Esophagus (tissue), 2 donors: ENCODE data around the gene SRL. TPM values are rescaled to one million over a fixed set of nuclear protein-coding genes. Genes with fewer than 3 reads are reported as not detected.
A peak's percentile ranks its signal among the peaks of the same experiment; 100 is the strongest.
"Not testable (repeated sequence)": the region's sequence is repeated elsewhere in the genome, so short reads cannot be mapped to it uniquely, and the experiment has no call there.

Experiments used
- H3K27ac ChIP-seq, 2 donors: one replicate each; pipeline ENCODE4 v1.5.1; 2013; ENCODE audit warnings: low read depth in 2 of 2, mild to moderate bottlenecking in 2 of 2, inconsistent platforms in 1 of 2, low read length in 1 of 2, moderate library complexity in 1 of 2
- H3K27me3 ChIP-seq, 2 donors: one replicate each; pipeline ENCODE4 v1.6.1; 2013; ENCODE audit warnings: low read length in 2 of 2, control low read depth in 1 of 2, mild to moderate bottlenecking in 1 of 2; ENCODE audit not compliant: insufficient read depth in 2 of 2, control insufficient read depth in 1 of 2
- H3K36me3 ChIP-seq, 2 donors: one replicate each; pipeline ENCODE4 v1.6.1; 2013; ENCODE audit warnings: low read length in 1 of 2; ENCODE audit not compliant: control insufficient read depth in 2 of 2, insufficient read depth in 2 of 2
- H3K4me1 ChIP-seq, 2 donors: one replicate each; pipeline ENCODE4 v1.6.1; 2013; ENCODE audit warnings: low read length in 1 of 2; ENCODE audit not compliant: control insufficient read depth in 2 of 2, insufficient read depth in 2 of 2
- H3K4me3 ChIP-seq, 2 donors: one replicate each; pipeline ENCODE4 v1.5.1; 2013; ENCODE audit warnings: low read length in 2 of 2, mild to moderate bottlenecking in 2 of 2, low read depth in 1 of 2, moderate library complexity in 1 of 2
- H3K9me3 ChIP-seq, 2 donors: one replicate each; pipeline ENCODE4 v1.6.1; 2013; ENCODE audit warnings: mild to moderate bottlenecking in 2 of 2, low read depth in 1 of 2, low read length in 1 of 2, moderate library complexity in 1 of 2; ENCODE audit not compliant: control insufficient read depth in 2 of 2, insufficient read depth in 1 of 2
- WGBS, 2 donors: extraction: QIAGEN DNeasy Blood & Tissue Kit; methylation state at CpG; one replicate each; pipeline ENCODE4 v1.1.7; 2013; 5-methylcytosine and 5-hydroxymethylcytosine counted together
- polyA plus RNA-seq, 2 donors: library from polyadenylated mRNA; stranded (reverse); fragments of 200-250 nt; gene quantifications; one replicate each; pipeline ENCODE4 v1.2.3, GENCODE V29; 2013
- donor health status: healthy with polysubstance abuse.
- donor health status: Bipolar disorder and iron deficiency.

Gene SRL
- polyA plus RNA-seq, 2 donors: 0.16 to 0.22 TPM

DNA sequence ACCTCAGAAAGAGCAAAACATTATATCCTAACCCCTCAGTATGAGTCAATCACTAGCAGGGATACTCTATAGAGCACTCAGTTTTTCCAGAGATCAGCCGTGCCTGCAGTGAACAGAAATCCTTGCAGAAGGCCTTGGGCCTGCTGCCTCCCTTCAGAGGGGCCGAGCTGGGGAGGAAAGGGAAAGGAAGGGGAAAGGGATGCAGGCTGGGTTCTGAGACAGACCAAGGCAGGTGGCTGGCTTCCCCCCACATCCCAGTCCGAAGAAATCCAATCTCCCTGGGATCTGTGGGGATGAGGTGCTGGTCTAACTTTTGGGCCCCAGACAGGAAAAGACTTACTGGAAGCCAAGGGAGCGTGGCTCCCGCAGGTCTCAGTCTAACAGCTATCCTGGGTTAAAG, 25.3 kb downstream of the SRL start:
- H3K4me3 ChIP-seq: no peak overlapping the region
- H3K9me3 ChIP-seq: no peaks in the 10 kb centered on the region
- H3K27me3 ChIP-seq: no peaks in the 10 kb centered on the region
- 86 to 89% methylated on average over 5 of the region's 5 CpGs for WGBS, 2 donors
- H3K4me1 ChIP-seq: peaks cover 7 to 12% of the 10 kb centered on the region in 2 donors
- no peak overlapping the region for H3K27ac ChIP-seq
- no peaks in the 10 kb centered on the region for H3K36me3 ChIP-seq

GRCh38 chr16:4215106-4215505, 26.8 kb downstream of the SRL start:
- Histone ChIP-seq H3K9me3 (no peaks in the 10 kb centered on the region), H3K4me1 (peaks cover 7 to 12% of the 10 kb centered on the region in 2 donors), H3K27me3 (no peaks in the 10 kb centered on the region), H3K4me3 (no peak overlapping the region), H3K27ac (no peak overlapping the region), H3K36me3 (no peaks in the 10 kb centered on the region)
- WGBS, 2 donors: 82 to 90% methylated on average over 2 of the region's 2 CpGs

DNA sequence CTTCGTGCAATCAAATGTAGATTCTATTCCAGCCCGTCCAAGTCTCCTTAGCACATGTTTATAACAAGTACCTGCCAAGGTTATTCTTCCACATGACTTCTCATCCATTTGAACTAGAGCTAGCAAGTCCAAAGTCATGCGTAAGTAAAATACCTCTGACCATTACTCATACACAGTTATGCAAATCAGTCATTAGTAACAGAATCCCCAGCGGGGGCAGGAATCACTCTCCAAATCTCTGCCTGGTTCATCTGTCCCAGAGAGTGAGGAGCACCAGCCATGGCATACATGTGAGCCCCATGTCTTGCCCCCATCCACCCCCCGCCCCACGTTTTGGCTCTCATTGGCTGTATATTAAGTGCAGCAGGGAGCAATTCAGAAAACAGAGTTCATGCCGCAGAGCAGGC, 27.7 kb downstream of the SRL start:
- no peak overlapping the region for H3K4me3 ChIP-seq
- H3K27me3 ChIP-seq: no peaks in the 10 kb centered on the region
- H3K9me3 ChIP-seq: no peaks in the 10 kb centered on the region
- peaks cover 7 to 12% of the 10 kb centered on the region in 2 donors for H3K4me1 ChIP-seq
- peak overlapping the region; percentile 84 to 88 for H3K27ac ChIP-seq
- no peaks in the 10 kb centered on the region for H3K36me3 ChIP-seq
- WGBS, 2 donors: 38 to 40% methylated on average over 7 of the region's 7 CpGs

GRCh38 chr16:4213737-4214136, 28.1 kb downstream of the SRL start:
- H3K4me1 ChIP-seq: peaks cover 7 to 12% of the 10 kb centered on the region in 2 donors

DNA sequence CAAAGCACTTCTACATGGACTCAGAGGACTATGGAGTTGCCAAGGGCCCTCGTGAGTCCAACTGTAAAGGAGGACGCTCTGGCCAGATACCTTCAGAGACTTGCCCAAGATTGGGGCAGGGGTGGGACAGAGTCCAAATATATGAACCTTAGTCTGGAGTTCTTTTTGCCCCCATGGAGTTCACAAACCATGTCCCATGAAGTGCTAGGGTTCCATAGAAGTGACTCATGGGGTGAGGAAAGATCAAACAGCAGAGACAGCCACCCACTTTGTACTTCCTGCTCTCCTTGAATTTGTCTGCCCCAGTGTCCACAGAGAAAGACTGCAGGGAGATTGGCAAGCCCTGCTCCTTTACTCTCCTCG, 29.0 kb downstream of the SRL start:
- Histone ChIP-seq H3K27me3 (no peaks in the 10 kb centered on the region), H3K27ac (peak overlapping the region; percentile 47 to 73), H3K36me3 (no peaks in the 10 kb centered on the region), H3K9me3 (no peaks in the 10 kb centered on the region), H3K4me3 (no peak overlapping the region), H3K4me1 (peaks cover 7 to 10% of the 10 kb centered on the region in 2 donors)
- 76 to 84% methylated on average over 3 of the region's 3 CpGs for WGBS, 2 donors

More at GRCh38 chr16:4213737-4214136, 28.1 kb downstream of the SRL start:
- WGBS, 2 donors: 49 to 51% methylated on average over 6 of the region's 6 CpGs
- peak overlapping the region; percentile 84 to 88 for H3K27ac ChIP-seq
- H3K36me3 ChIP-seq: no peaks in the 10 kb centered on the region
- no peak overlapping the region for H3K4me3 ChIP-seq
- H3K9me3 ChIP-seq: no peaks in the 10 kb centered on the region
- H3K27me3 ChIP-seq: no peaks in the 10 kb centered on the region

DNA sequence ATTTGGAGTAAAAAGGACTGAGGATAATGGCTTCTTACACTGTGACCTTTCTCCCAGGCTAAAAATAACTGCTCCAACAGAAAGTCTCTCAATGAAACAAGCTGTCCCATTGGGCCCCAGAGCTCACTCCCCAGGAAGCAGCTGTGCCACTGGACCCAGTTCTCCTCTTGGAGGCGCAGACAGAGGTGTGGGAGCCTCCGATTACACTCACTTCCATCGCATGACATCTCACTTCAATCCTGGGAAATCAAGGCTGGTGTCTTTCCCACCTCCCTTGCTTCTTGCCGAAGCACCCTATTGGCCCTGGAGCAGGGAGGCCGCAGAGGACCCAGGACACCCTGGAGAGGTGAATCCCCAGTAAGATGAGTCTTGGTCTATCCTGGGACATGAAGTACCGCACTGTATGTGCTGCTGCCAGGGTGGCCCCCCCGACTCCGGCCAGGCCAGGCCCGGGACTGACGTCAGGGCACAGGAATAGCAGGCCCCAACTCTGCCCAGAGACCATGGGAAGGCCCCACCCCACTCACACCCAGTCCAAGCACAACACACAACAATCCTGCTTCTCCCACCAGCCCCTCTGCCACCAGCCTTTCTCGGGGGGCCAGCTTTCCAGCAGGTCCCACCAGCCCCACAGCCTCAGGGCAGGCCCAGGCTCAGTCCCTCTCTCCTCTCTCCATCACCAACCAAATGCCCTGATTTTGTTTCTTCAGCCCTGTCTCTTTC, 29.5 kb downstream of the SRL start:
- whole genome bisulfite sequencing, 2 donors: 84 to 89% methylated on average over 11 of the region's 11 CpGs
- no peak overlapping the region for H3K4me3 ChIP-seq
- H3K9me3 ChIP-seq: no peaks in the 10 kb centered on the region
- H3K27ac ChIP-seq: peak overlapping the region; percentile 47 to 73
- H3K27me3 ChIP-seq: no peaks in the 10 kb centered on the region
- H3K4me1 ChIP-seq: peaks cover 5 to 10% of the 10 kb centered on the region in 2 donors
- H3K36me3 ChIP-seq: no peaks in the 10 kb centered on the region

DNA sequence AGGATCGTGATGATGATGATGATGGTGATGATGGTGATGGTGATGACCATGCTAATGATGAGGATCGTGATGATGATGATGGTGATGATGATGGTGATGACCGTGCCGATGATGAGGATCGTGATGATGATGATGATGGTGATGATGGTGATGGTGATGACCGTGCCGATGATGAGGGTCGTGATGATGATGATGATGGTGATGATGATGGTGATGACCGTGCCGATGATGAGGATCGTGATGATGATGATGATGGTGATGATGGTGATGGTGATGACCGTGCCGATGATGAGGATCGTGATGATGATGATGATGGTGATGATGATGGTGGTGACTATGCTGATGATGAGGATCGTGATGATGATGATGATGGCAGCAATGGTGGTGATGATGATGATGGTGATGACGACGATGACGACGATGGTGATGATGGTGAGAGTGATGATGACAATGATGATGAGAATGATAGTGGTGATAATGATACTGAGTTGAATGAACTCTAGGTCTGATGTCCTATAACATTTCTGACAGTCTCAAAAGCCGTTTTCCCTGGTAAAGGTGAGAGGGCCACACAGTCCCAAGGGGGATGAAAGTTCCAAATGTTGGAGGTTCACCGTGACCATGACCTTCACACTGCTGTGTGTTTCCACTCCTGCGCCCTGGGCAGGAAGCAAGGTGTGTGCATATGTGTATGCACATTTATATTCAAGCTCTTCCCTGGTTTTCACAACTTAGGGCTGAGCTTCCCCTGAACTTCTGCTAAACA, 30.3 kb downstream of the SRL start:
- H3K4me1 ChIP-seq, H3K27me3 ChIP-seq, H3K36me3 ChIP-seq, H3K9me3 ChIP-seq, H3K27ac ChIP-seq, H3K4me3 ChIP-seq: not testable (repeated sequence)
- WGBS, 2 donors: 95 to 97% methylated on average over 22 of the region's 22 CpGs

GRCh38 chr16:4209666-4210065, 32.2 kb downstream of the SRL start:
- Histone ChIP-seq H3K4me3 (no peak overlapping the region), H3K9me3 (no peaks in the 10 kb centered on the region), H3K4me1 (peaks cover 10 to 11% of the 10 kb centered on the region in 2 donors), H3K27me3 (no peaks in the 10 kb centered on the region), H3K27ac (no peak overlapping the region), H3K36me3 (no peaks in the 10 kb centered on the region)
- WGBS, 2 donors: 77 to 82% methylated on average over 6 of the region's 6 CpGs

- Histone ChIP-seq H3K4me3 (no peak overlapping the region), H3K9me3 (no peaks in the 10 kb centered on the region), H3K36me3 (no peaks in the 10 kb centered on the region), H3K4me1 (peaks cover under 1 to 9% of the 10 kb centered on the region in 2 donors), H3K27ac (no peak overlapping the region), H3K27me3 (no peaks in the 10 kb centered on the region)
- WGBS, 2 donors: 76 to 79% methylated on average over 14 of the region's 14 CpGs
Measured at GRCh38 chr16:4208341-4208751, 33.5 kb downstream of the SRL start.
